Spleen (tissue), 7 donors: Measurements from ENCODE around the gene CGB5.
"Not testable (repeated sequence)": the region's sequence is repeated elsewhere in the genome, so short reads cannot be mapped to it uniquely, and the experiment has no call there.

Experiments used
- CTCF ChIP-seq, 11 experiments: fragments of 200-600 bp in 7 of 11; fragments of 450-650 bp in 4 of 11; sonication (generic) in 4 of 11; IDR thresholded peaks in 8 of 11; conservative IDR thresholded peaks in 3 of 11; 1 replicate in 7 of 11; 2 replicates in 4 of 11; pipeline versions ENCODE4 v1.4.0 to v1.8.0; 2016 to 2021; ENCODE audit warnings: antibody characterized with exemption in 11 of 11, inconsistent platforms in 4 of 11, mild to moderate bottlenecking in 1 of 11
- POLR2A ChIP-seq, 3 donors: fragments of 450-650 bp; IDR thresholded peaks; one replicate each; pipeline ENCODE4 v1.5.1; 2017; ENCODE audit warnings: antibody characterized with exemption in 3 of 3, mild to moderate bottlenecking in 1 of 3
- POLR2AphosphoS5 ChIP-seq, 3 donors: sonication (generic); formaldehyde crosslinking; IDR thresholded peaks; one replicate each; pipeline ENCODE4 v1.5.1; 2017; ENCODE audit warnings: antibody characterized with exemption in 3 of 3
- donor health status: DM: no; HTN: no; CAD: no; lungs with moderate emphysema.
- donor health status: DM: no; HTN: no; CAD: no.
- donor health status: DM: no; HTN: no; CAD: no.

- TF ChIP-seq CTCF (IDR thresholded peaks at IDR 0.05 in 8 of 11, conservative IDR thresholded peaks at IDR 0.05 in 3 of 11); POLR2AphosphoS5 (IDR thresholded peaks at IDR 0.05); POLR2A (IDR thresholded peaks at IDR 0.05): not testable (repeated sequence)
Observed at GRCh38 chr19:49043548-49043947, at the start of gene CGB5.
